ENCODE results near the gene BMAL1. TPM values are rescaled to one million over a fixed set of nuclear protein-coding genes. Genes with fewer than 3 reads are reported as not detected.
A peak's percentile ranks its signal among the peaks of the same experiment; 100 is the strongest.

BMAL1 gene
- total RNA-seq, 3 donors from 2014 or later (not counting 1 experiment from before 2014, with no cell fraction given), result 142 to 162 (median 145) TPM

- Mint-ChIP-seq H3K4me1 (peaks cover 6 to 12% of the 10 kb centered on the region in 2 donors), H3K27ac (no peak overlapping the region), H3K36me3 (peaks cover 31% of the 10 kb centered on the region), H3K4me3 (no peak overlapping the region), H3K27me3 (ENCODE audit: low read depth in 2 of 2) (no peaks in the 10 kb centered on the region), H3K9me3 (no peaks in the 10 kb centered on the region)
- Histone ChIP-seq H3K4me1 (ENCODE audit: control insufficient read depth, insufficient read depth, low read length) (no peaks in the 10 kb centered on the region), H3K4me3 (ENCODE audit: low read length) (no peak overlapping the region), H3K27ac (ENCODE audit: low read length) (no peak overlapping the region), H3K36me3 (ENCODE audit: control insufficient read depth, insufficient read depth, low read length) (peaks cover 100% of the 10 kb centered on the region), H3K9me3 (ENCODE audit: control insufficient read depth, insufficient read depth, low read length) (no peaks in the 10 kb centered on the region), H3K27me3 (ENCODE audit: control insufficient read depth, insufficient read depth, low read length) (no peaks in the 10 kb centered on the region)
- ATAC-seq, result no peak
- no peak for TF ChIP-seq CTCF (IDR thresholded peaks at IDR 0.05)
- 96% methylated on average over 2 of the region's 2 CpGs for WGBS (ENCODE audit: insufficient coverage)
- no peak for DNase-seq
- intact Hi-C loops (cut with micrococcal nuclease), result no loop called here
Measured at GRCh38 chr11:13378316-13378715, 100.7 kb downstream of the BMAL1 start.

GRCh38 chr11:13380731-13381130 lies 103.1 kb downstream of the BMAL1 start:
- peaks cover 11 to 12% of the 10 kb centered on the region in 2 donors for H3K4me1 Mint-ChIP-seq
- no peaks in the 10 kb centered on the region for H3K9me3 Mint-ChIP-seq
- Histone ChIP-seq H3K9me3 (ENCODE audit: control insufficient read depth, insufficient read depth, low read length) (no peaks in the 10 kb centered on the region), H3K4me1 (ENCODE audit: control insufficient read depth, insufficient read depth, low read length) (no peaks in the 10 kb centered on the region), H3K4me3 (ENCODE audit: low read length) (no peak overlapping the region), H3K27ac (ENCODE audit: low read length) (no peak overlapping the region), H3K27me3 (ENCODE audit: control insufficient read depth, insufficient read depth, low read length) (no peaks in the 10 kb centered on the region), H3K36me3 (ENCODE audit: control insufficient read depth, insufficient read depth, low read length) (peaks cover 94% of the 10 kb centered on the region)
- intact Hi-C loops (cut with micrococcal nuclease), result no loop called here
- no peak for ATAC-seq
- TF ChIP-seq CTCF (IDR thresholded peaks at IDR 0.05), result no peak
- DNase-seq, result no peak
- H3K4me3 Mint-ChIP-seq, result no peak overlapping the region
- H3K27ac Mint-ChIP-seq, result peak overlapping the region; percentile 58 to 67
- peaks cover 19% of the 10 kb centered on the region for H3K36me3 Mint-ChIP-seq
- 93% methylated on average over 2 of the region's 2 CpGs for WGBS (ENCODE audit: insufficient coverage)
- H3K27me3 Mint-ChIP-seq (ENCODE audit: low read depth in 2 of 2), result no peaks in the 10 kb centered on the region

GRCh38 chr11:13382751-13383150 lies 105.2 kb downstream of the BMAL1 start:
- Mint-ChIP-seq H3K27ac (peak overlapping the region; percentile 58 to 67), H3K4me1 (peaks cover 9 to 11% of the 10 kb centered on the region in 2 donors), H3K27me3 (ENCODE audit: low read depth in 2 of 2) (no peaks in the 10 kb centered on the region), H3K9me3 (no peaks in the 10 kb centered on the region), H3K4me3 (no peak overlapping the region), H3K36me3 (peaks cover 25% of the 10 kb centered on the region)
- H3K27ac ChIP-seq (ENCODE audit: low read length), result no peak overlapping the region
- intact Hi-C loops (cut with micrococcal nuclease), result no loop called here
- peaks cover 93% of the 10 kb centered on the region for H3K36me3 ChIP-seq (ENCODE audit: control insufficient read depth, insufficient read depth, low read length)
- H3K4me3 ChIP-seq (ENCODE audit: low read length), result no peak overlapping the region
- no peak for TF ChIP-seq CTCF (IDR thresholded peaks at IDR 0.05)
- H3K4me1 ChIP-seq (ENCODE audit: control insufficient read depth, insufficient read depth, low read length), result no peaks in the 10 kb centered on the region
- no peaks in the 10 kb centered on the region for H3K27me3 ChIP-seq (ENCODE audit: control insufficient read depth, insufficient read depth, low read length)
- DNase-seq, result no peak
- WGBS (ENCODE audit: insufficient coverage), result 97% methylated on average over 3 of the region's 3 CpGs
- no peak for ATAC-seq
- H3K9me3 ChIP-seq (ENCODE audit: control insufficient read depth, insufficient read depth, low read length), result no peaks in the 10 kb centered on the region

Data from natural killer cell (primary cell).